ENCODE data around the gene FBXO47.

FBXO47 gene

GRCh38 chr17:38967290-38967738 is at the start of gene FBXO47:
TSS of gene FBXO47 (minus strand) at chr17:38967403. CDS start at chr17:38963025, 4,378 bp downstream.
- intact Hi-C loops (cut with DNase I) = no loop called here
- peak; percentile 72 to 94 (median 88) for DNase-seq

GRCh38 chr17:39016193-39017153 is 49.3 kb upstream of the FBXO47 start:
- DNase-seq = no peak
- intact Hi-C loops (cut with DNase I) = no loop called here

GRCh38 chr17:39015546-39015935 is 48.3 kb upstream of the FBXO47 start:
- no peak for DNase-seq
- intact Hi-C loops (cut with DNase I) = no loop called here

- intact Hi-C loops (cut with DNase I) = no loop called here
- no peak for DNase-seq
These were observed 47.8 kb upstream of the FBXO47 start for GRCh38 chr17:39014795-39015545.

GRCh38 chr17:39014044-39014794 is 47.0 kb upstream of the FBXO47 start:
- DNase-seq = no peak
- intact Hi-C loops (cut with DNase I) = no loop called here

- intact Hi-C loops (cut with DNase I) = no loop called here
- DNase-seq = no peak
These were observed 45.5 kb upstream of the FBXO47 start for GRCh38 chr17:39012725-39013124.

GRCh38 chr17:39011907-39012468 is 44.8 kb upstream of the FBXO47 start:
- DNase-seq = no peak
- intact Hi-C loops (cut with DNase I) = no loop called here

GRCh38 chr17:39009581-39010001 is 42.4 kb upstream of the FBXO47 start:
- DNase-seq = peak in 34 of 42 donors; percentile 8 to 78 (median 43)

GRCh38 chr17:39008633-39009032 is 41.4 kb upstream of the FBXO47 start:
- intact Hi-C loops (cut with DNase I) = no loop called here
- DNase-seq = no peak

More at GRCh38 chr17:39009581-39010001, 42.4 kb upstream of the FBXO47 start:
- intact Hi-C loops (cut with DNase I) = no loop called here

GRCh38 chr17:39002991-39003715 is 36.0 kb upstream of the FBXO47 start:
- DNase-seq = peak in 41 of 42 donors; percentile 10 to 82 (median 48)
- intact Hi-C loops (cut with DNase I) = no loop called here

GRCh38 chr17:39001703-39002637 is 34.8 kb upstream of the FBXO47 start:
- DNase-seq = peak in 31 of 42 donors; percentile 8 to 67 (median 33)
- intact Hi-C loops (cut with DNase I) = no loop called here

GRCh38 chr17:39000021-39000601 is 32.9 kb upstream of the FBXO47 start:
- DNase-seq = no peak
- intact Hi-C loops (cut with DNase I) = no loop called here

- intact Hi-C loops (cut with DNase I) = no loop called here
- no peak for DNase-seq
These were observed 29.6 kb upstream of the FBXO47 start for GRCh38 chr17:38996660-38997337.

GRCh38 chr17:38994026-38994425 is 26.8 kb upstream of the FBXO47 start:
- DNase-seq = no peak
- intact Hi-C loops (cut with DNase I) = no loop called here

- intact Hi-C loops (cut with DNase I) = loop anchor here (5.0 to 10.0 kb wide), 2 partner anchors 168 to 260 kb away; partner anchors contain the start of gene PLXDC1
- DNase-seq = no peak
These were observed 17.5 kb upstream of the FBXO47 start for GRCh38 chr17:38984666-38985065.
